GM12878 (cell line): ENCODE measurements around the gene GPR87. TPM values are rescaled to one million over a fixed set of nuclear protein-coding genes. Genes with fewer than 3 reads are reported as not detected.

Experiments used
- ATAC-seq: fragments of 200-7000 bp; cut with Tn5 transposase; 3 replicates; pipeline ENCODE4 v1.9.1; 2020; ENCODE audit warnings: mild to moderate bottlenecking, moderate library complexity
- BruUV-seq: library from RNA; stranded (reverse); fragments of 400-500 nt; replicated peaks from 2 replicates; lab custom pipeline; 2021; lab: Mats Ljungman, UMichigan
- CTCF ChIA-PET: fragments of 300-600 bp; sonication (Branson Sonifier 250); formaldehyde crosslinking; extraction: SDS; loops from one replicate; lab custom pipeline; 2021; ENCODE audit warnings: inconsistent platforms; lab: Yijun Ruan, JAX
- POLR2A ChIA-PET: fragments of 350-600 bp; formaldehyde crosslinking; extraction: SDS; loops from one replicate; lab custom pipeline; 2021; ENCODE audit warnings: inconsistent platforms; lab: Charles Lee
- RAD21 ChIA-PET: fragments of 300-600 bp; sonication (Branson Sonifier 250); formaldehyde crosslinking; loops from one replicate; lab custom pipeline; 2023; ENCODE audit warnings: antibody characterized with exemption; ENCODE audit not compliant: unreplicated experiment; lab: Charles Lee
- SMC1A ChIA-PET: fragments of 300-600 bp; sonication (Branson Sonifier 250); formaldehyde crosslinking; loops from one replicate; lab custom pipeline; 2023; ENCODE audit not compliant: unreplicated experiment, uncharacterized antibody; lab: Charles Lee
- DNase-seq: peaks from one replicate; pipeline ENCODE4 v3.0.0-alpha.2; 2011; ENCODE audit warnings: low read depth, low spot score
- FAIRE-seq: peaks from 3 replicates; lab custom pipeline; 2011; peaks lifted over from hg19 to GRCh38; lab: Jason Lieb, UNC
- H2AFZ ChIP-seq: 2 replicates; pipeline ENCODE4 v1.6.0; 2011; ENCODE audit warnings: low read depth, low read length, control low read depth; ENCODE audit not compliant: control insufficient read depth
- H3K27ac ChIP-seq: 2 replicates; pipeline ENCODE4 v1.5.1; 2011; ENCODE audit warnings: control low read depth; ENCODE audit not compliant: control insufficient read depth, insufficient read depth
- H3K27me3 ChIP-seq, 2 experiments: replicated peaks in 1 of 2; 2 replicates each; pipeline versions ENCODE4 v1.6.0 to v1.6.1; 2011; ENCODE audit warnings: low read length in 1 of 2; ENCODE audit not compliant: control insufficient read depth in 2 of 2, insufficient read depth in 2 of 2
- H3K36me3 ChIP-seq, 2 experiments: 2 replicates each; pipeline ENCODE4 v1.5.1; 2011; ENCODE audit warnings: low read length in 1 of 2; ENCODE audit not compliant: control insufficient read depth in 2 of 2, insufficient read depth in 2 of 2
- H3K4me1 ChIP-seq: 2 replicates; pipeline ENCODE4 v1.6.1; 2011; ENCODE audit warnings: mild to moderate bottlenecking, low read length, moderate library complexity, mixed read lengths; ENCODE audit not compliant: control insufficient read depth, insufficient read depth
- H3K4me2 ChIP-seq: 2 replicates; pipeline ENCODE4 v1.6.0; 2011; ENCODE audit warnings: control low read depth; ENCODE audit not compliant: control insufficient read depth, insufficient read depth
- H3K4me3 ChIP-seq: fragments of 200-600 bp; sonication (generic); 2 replicates; pipeline ENCODE4 v1.5.1; 2016
- H3K79me2 ChIP-seq: 2 replicates; pipeline ENCODE4 v1.6.0; 2011; ENCODE audit warnings: low read length; ENCODE audit not compliant: control insufficient read depth, insufficient read depth
- H3K9ac ChIP-seq: 2 replicates; pipeline ENCODE4 v1.8.0; 2011; ENCODE audit warnings: low read length, control low read depth, mixed read lengths; ENCODE audit not compliant: control insufficient read depth, insufficient read depth
- H3K9me3 ChIP-seq: replicated peaks from 3 replicates; pipeline ENCODE4 v1.5.1; 2011; ENCODE audit warnings: mild to moderate bottlenecking, low read length; ENCODE audit not compliant: control insufficient read depth, insufficient read depth
- H4K20me1 ChIP-seq: 2 replicates; pipeline ENCODE4 v1.6.0; 2011; ENCODE audit not compliant: control insufficient read depth, insufficient read depth
- BHLHE40 ChIP-seq, 2 experiments: fragments of 450-650 bp in 1 of 2; IDR thresholded peaks; 2 replicates each; pipeline ENCODE4 v1.6.1; 2011 to 2017; ENCODE audit warnings: low read depth in 2 of 2, borderline replicate concordance in 1 of 2, improper control_type of control experiment in 1 of 2, low read length in 1 of 2, mild to moderate bottlenecking in 1 of 2
- BRCA1 ChIP-seq: IDR thresholded peaks from 2 replicates; pipeline ENCODE4 v1.6.1; 2011; ENCODE audit warnings: low read depth, low read length, improper control_type of control experiment
- ESRRA ChIP-seq: IDR thresholded peaks from 2 replicates; pipeline ENCODE4 v1.6.1; 2012; ENCODE audit warnings: mild to moderate bottlenecking, low read length, improper control_type of control experiment
- GABPA ChIP-seq: IDR thresholded peaks from 2 replicates; pipeline ENCODE4 v1.6.1; 2014; ENCODE audit warnings: antibody characterized with exemption, low read depth, mild to moderate bottlenecking, inconsistent platforms
- HCFC1 ChIP-seq: fragments of 150-350 bp; IDR thresholded peaks from 2 replicates; pipeline ENCODE4 v1.6.1; 2014; ENCODE audit warnings: low read length
- MEF2B ChIP-seq: fragments of 450-650 bp; IDR thresholded peaks from 2 replicates; pipeline ENCODE4 v1.6.1; 2018; ENCODE audit warnings: mild to moderate bottlenecking, moderate library complexity; ENCODE audit not compliant: partially characterized antibody, poor library complexity, severe bottlenecking
- POU2F2 ChIP-seq: IDR thresholded peaks from 3 replicates; pipeline ENCODE4 v1.6.1; 2011; ENCODE audit warnings: low read depth, mild to moderate bottlenecking, low read length, borderline replicate concordance
- RAD21 ChIP-seq: IDR thresholded peaks from 2 replicates; pipeline ENCODE4 v1.6.1; 2011; ENCODE audit warnings: mild to moderate bottlenecking, low read depth, low read length, moderate library complexity; ENCODE audit not compliant: insufficient read depth
- RUNX3 ChIP-seq: IDR thresholded peaks from 2 replicates; pipeline ENCODE4 v1.6.1; 2012; ENCODE audit warnings: low read length, inconsistent platforms
- STAT3 ChIP-seq: IDR thresholded peaks from 2 replicates; pipeline ENCODE4 v1.6.1; 2011; ENCODE audit warnings: low read depth, low read length, improper control_type of control experiment
- ZBTB4 ChIP-seq: fragments of 450-650 bp; formaldehyde crosslinking; IDR thresholded peaks from 2 replicates; pipeline ENCODE4 v1.4.0; 2022; ENCODE audit warnings: mild to moderate bottlenecking, moderate library complexity
- in situ Hi-C: fragments of 300-500 bp; cut with MboI; formaldehyde crosslinking; loops from 9 replicates; pipeline ENCODE4 v1.14.3; 2018; ENCODE audit warnings: mixed read lengths
- intact Hi-C: fragments of 100-400 bp; cut with micrococcal nuclease; formaldehyde crosslinking; loops from one replicate; pipeline ENCODE4 v1.14.2; 2022; ENCODE audit not compliant: unreplicated experiment
- polyA plus RNA-seq, 11 experiments: library from polyadenylated mRNA; depleted of rRNA in 4 of 11; unstranded in 6 of 11; stranded (reverse) in 5 of 11; fragments of >200 nt; fragmentation: Nextera tagmentation in 4 of 11; fragmentation: Illumina TruSeq in 1 of 11; extraction: Ambion mirVana in 4 of 11; extraction: Trizol in 1 of 11; gene quantifications; 1 replicate in 1 of 11; 2 replicates in 10 of 11; pipeline versions ENCODE4 v1.2.1 to v1.2.3, GENCODE V29; 2011 to 2016; ENCODE audit warnings: inconsistent platforms in 2 of 11, missing spikeins in 2 of 11, low read depth in 1 of 11
- total RNA-seq, 4 experiments: library from RNA; depleted of rRNA in 3 of 4; stranded (reverse); fragments of >200 nt in 3 of 4; fragmentation: Illumina TruSeq in 1 of 4; extraction: Trizol in 1 of 4; gene quantifications; 2 replicates each; pipeline versions ENCODE4 v1.2.1 to v1.2.3, GENCODE V29; 2013 to 2021
- TF ChIP-seq, protein P1 (sequence below): fragments of 450-650 bp; formaldehyde crosslinking; IDR thresholded peaks from 2 replicates; pipeline ENCODE4 v1.4.0; 2020; ENCODE audit warnings: mild to moderate bottlenecking, moderate library complexity

GPR87 gene
- total and polyA plus RNA-seq, 10 of the 15 experiments (the other 5 are each of a cell fraction or from before 2014, with no cell fraction given), result 0.06 to 0.27 (median 0.16) TPM; not detected in 5

DNA sequence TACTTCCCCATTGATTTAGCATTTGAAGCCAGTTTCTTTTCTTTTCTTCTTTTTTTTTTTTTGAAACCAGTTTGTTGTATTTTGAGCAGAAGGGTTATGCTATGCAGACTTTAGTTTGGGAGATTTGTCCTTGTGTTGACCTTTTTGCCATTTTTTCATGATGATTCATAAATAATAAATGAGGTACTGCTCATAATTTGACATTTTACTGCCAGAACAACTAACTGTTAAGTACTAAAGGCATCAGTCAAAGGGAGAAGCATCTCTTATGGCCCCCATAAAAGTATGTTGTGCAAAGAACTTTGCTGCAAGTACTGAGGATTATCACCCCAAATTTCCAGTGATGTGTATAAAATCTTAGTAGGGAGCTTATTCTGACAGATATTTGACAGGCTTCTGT, 1.7 kb upstream of the GPR87 start:
- ChIA-PET SMC1A (no interaction called here), RAD21 (no interaction called here), CTCF (interaction anchor here (1.5 kb wide), 1 partner anchor 10 kb away, joined by 3 read pairs; no protein-coding TSS in a partner anchor), POLR2A (no interaction called here)
- H3K36me3 ChIP-seq, result no peaks in the 10 kb centered on the region
- H3K4me2 ChIP-seq, result no peak overlapping the region
- no peak overlapping the region for H3K4me3 ChIP-seq
- no peak overlapping the region for H2AFZ ChIP-seq
- no peaks in the 10 kb centered on the region for H3K4me1 ChIP-seq
- no peak overlapping the region for H3K9ac ChIP-seq
- no peaks in the 10 kb centered on the region for H3K9me3 ChIP-seq
- H3K27ac ChIP-seq, result no peak overlapping the region
- in situ Hi-C loops, result no loop called here
- H3K79me2 ChIP-seq, result no peaks in the 10 kb centered on the region
- H3K27me3 ChIP-seq, result no peaks in the 10 kb centered on the region; a peak in 2 of 4 replicates
- ATAC-seq (no peak), DNase-seq (no peak), FAIRE-seq (no peak)
- TF ChIP-seq GABPA (no peak), ZBTB4 (no peak), MEF2B (no peak), ESRRA (no peak), BHLHE40 (IDR thresholded peaks at IDR 0.05; ENCODE audit: borderline replicate concordance in 1 of 2, low read depth in 2 of 2, low read length in 1 of 2) (no peak), RAD21 (no peak), STAT3 (no peak), RUNX3 (no peak), HCFC1 (no peak), POU2F2 (no peak), BRCA1 (no peak)
- TF ChIP-seq, protein P1, sequence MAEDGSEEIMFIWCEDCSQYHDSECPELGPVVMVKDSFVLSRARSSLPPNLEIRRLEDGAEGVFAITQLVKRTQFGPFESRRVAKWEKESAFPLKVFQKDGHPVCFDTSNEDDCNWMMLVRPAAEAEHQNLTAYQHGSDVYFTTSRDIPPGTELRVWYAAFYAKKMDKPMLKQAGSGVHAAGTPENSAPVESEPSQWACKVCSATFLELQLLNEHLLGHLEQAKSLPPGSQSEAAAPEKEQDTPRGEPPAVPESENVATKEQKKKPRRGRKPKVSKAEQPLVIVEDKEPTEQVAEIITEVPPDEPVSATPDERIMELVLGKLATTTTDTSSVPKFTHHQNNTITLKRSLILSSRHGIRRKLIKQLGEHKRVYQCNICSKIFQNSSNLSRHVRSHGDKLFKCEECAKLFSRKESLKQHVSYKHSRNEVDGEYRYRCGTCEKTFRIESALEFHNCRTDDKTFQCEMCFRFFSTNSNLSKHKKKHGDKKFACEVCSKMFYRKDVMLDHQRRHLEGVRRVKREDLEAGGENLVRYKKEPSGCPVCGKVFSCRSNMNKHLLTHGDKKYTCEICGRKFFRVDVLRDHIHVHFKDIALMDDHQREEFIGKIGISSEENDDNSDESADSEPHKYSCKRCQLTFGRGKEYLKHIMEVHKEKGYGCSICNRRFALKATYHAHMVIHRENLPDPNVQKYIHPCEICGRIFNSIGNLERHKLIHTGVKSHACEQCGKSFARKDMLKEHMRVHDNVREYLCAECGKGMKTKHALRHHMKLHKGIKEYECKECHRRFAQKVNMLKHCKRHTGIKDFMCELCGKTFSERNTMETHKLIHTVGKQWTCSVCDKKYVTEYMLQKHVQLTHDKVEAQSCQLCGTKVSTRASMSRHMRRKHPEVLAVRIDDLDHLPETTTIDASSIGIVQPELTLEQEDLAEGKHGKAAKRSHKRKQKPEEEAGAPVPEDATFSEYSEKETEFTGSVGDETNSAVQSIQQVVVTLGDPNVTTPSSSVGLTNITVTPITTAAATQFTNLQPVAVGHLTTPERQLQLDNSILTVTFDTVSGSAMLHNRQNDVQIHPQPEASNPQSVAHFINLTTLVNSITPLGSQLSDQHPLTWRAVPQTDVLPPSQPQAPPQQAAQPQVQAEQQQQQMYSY (CRISPR knock-in tag), result no peak
- intact Hi-C loops, result no loop called here
- no peaks in the 10 kb centered on the region for H4K20me1 ChIP-seq
- no TSS peak for BruUV-seq
